Measurements from ENCODE around the gene CSNK1D. TPM values are rescaled to one million over a fixed set of nuclear protein-coding genes. Genes with fewer than 3 reads are reported as not detected.

CSNK1D gene
- total RNA-seq, 4 donors from 2014 or later, result 52.3 to 142 (median 58.8) TPM

- Histone ChIP-seq H3K36me3 (peaks cover 46% of the 10 kb centered on the region), H3K9me3 (no peaks in the 10 kb centered on the region), H3K4me1 (peaks cover 89% of the 10 kb centered on the region), H3K4me3 (no peak overlapping the region), H3K27ac (peak overlapping the region; percentile 70), H3K27me3 (no peaks in the 10 kb centered on the region)
- TF ChIP-seq CTCF (IDR thresholded peaks at IDR 0.05), result no peak
- TF ChIP-seq EP300 (IDR thresholded peaks at IDR 0.05), result no peak
- TF ChIP-seq POLR2AphosphoS5 (IDR thresholded peaks at IDR 0.05), result no peak
- no peak for TF ChIP-seq POLR2A (IDR thresholded peaks at IDR 0.05)
- 13% methylated on average over 4 of the region's 20 CpGs for whole genome bisulfite sequencing
- DNase-seq (ENCODE audit: low spot score in 2 of 2), result peak in 1 of 2 donors; percentile 71
Measured at GRCh38 chr17:82241926-82242697, 31.4 kb downstream of the CSNK1D start.

- whole genome bisulfite sequencing, result 20% methylated on average over 9 of the region's 27 CpGs
- Histone ChIP-seq H3K4me3 (no peak overlapping the region), H3K27me3 (no peaks in the 10 kb centered on the region), H3K27ac (peak overlapping the region; percentile 70), H3K36me3 (peaks cover 38% of the 10 kb centered on the region), H3K4me1 (peaks cover 89% of the 10 kb centered on the region), H3K9me3 (no peaks in the 10 kb centered on the region)
- peak in 1 of 3 donors; percentile 11 for TF ChIP-seq POLR2AphosphoS5 (IDR thresholded peaks at IDR 0.05)
- TF ChIP-seq POLR2A (IDR thresholded peaks at IDR 0.05), result no peak
- TF ChIP-seq CTCF (IDR thresholded peaks at IDR 0.05), result no peak
- no peak for TF ChIP-seq EP300 (IDR thresholded peaks at IDR 0.05)
- peak; percentile 78 to 88 for DNase-seq (ENCODE audit: low spot score in 2 of 2)
Measured at GRCh38 chr17:82241183-82241925, 32.1 kb downstream of the CSNK1D start.

- 69% methylated on average over 15 of the region's 20 CpGs for WGBS
- peak overlapping the region; percentile 70 for H3K27ac ChIP-seq
- no peak for DNase-seq (ENCODE audit: low spot score in 2 of 2)
Measured at GRCh38 chr17:82240506-82241182, 32.9 kb downstream of the CSNK1D start.

GRCh38 chr17:82239926-82240505, 33.5 kb downstream of the CSNK1D start:
- 92% methylated on average over 5 of the region's 22 CpGs for WGBS
- peaks cover 25% of the 10 kb centered on the region for H3K36me3 ChIP-seq
- H3K4me1 ChIP-seq, result peaks cover 88% of the 10 kb centered on the region

More at GRCh38 chr17:82240506-82241182, 32.9 kb downstream of the CSNK1D start:
- H3K9me3 ChIP-seq, result no peaks in the 10 kb centered on the region
- H3K27me3 ChIP-seq, result no peaks in the 10 kb centered on the region
- peaks cover 31% of the 10 kb centered on the region for H3K36me3 ChIP-seq
- TF ChIP-seq POLR2A (IDR thresholded peaks at IDR 0.05) (no peak), EP300 (IDR thresholded peaks at IDR 0.05) (no peak), CTCF (IDR thresholded peaks at IDR 0.05) (no peak), POLR2AphosphoS5 (IDR thresholded peaks at IDR 0.05) (no peak)
- H3K4me1 ChIP-seq, result peaks cover 89% of the 10 kb centered on the region
- no peak overlapping the region for H3K4me3 ChIP-seq

More at GRCh38 chr17:82239926-82240505, 33.5 kb downstream of the CSNK1D start:
- no peaks in the 10 kb centered on the region for H3K27me3 ChIP-seq
- H3K9me3 ChIP-seq, result no peaks in the 10 kb centered on the region
- DNase-seq (ENCODE audit: low spot score in 2 of 2), result peak in 1 of 2 donors; percentile 69
- TF ChIP-seq POLR2AphosphoS5 (IDR thresholded peaks at IDR 0.05) (no peak), CTCF (IDR thresholded peaks at IDR 0.05) (no peak), EP300 (IDR thresholded peaks at IDR 0.05) (no peak), POLR2A (IDR thresholded peaks at IDR 0.05) (no peak)
- H3K4me3 ChIP-seq, result no peak overlapping the region
- peak overlapping the region; percentile 70 for H3K27ac ChIP-seq

Measured in suprapubic skin (tissue), 4 donors.